Calu3 (cell line): Measurements from ENCODE around the gene FOXS1. TPM values are rescaled to one million over a fixed set of nuclear protein-coding genes. Genes with fewer than 3 reads are reported as not detected.

Source experiments
- Bru-seq: library from RNA; stranded (reverse); fragments of 400-500 nt; gene quantifications from one replicate; lab custom pipeline; 2021; lab: Mats Ljungman, UMichigan
- BruChase-seq, 2 experiments: library from RNA; stranded (reverse); fragments of 400-500 nt; gene quantifications; one replicate each; lab custom pipeline; 2021; lab: Mats Ljungman, UMichigan
- BruUV-seq: library from RNA; stranded (reverse); fragments of 400-500 nt; replicated peaks from 2 replicates; lab custom pipeline; 2021; lab: Mats Ljungman, UMichigan
- CTCF ChIA-PET: fragments of 300-600 bp; sonication (Branson Sonifier 250); formaldehyde crosslinking; loops from one replicate; lab custom pipeline; 2022; ENCODE audit warnings: antibody characterized with exemption; lab: Charles Lee
- DNase-seq: peaks from one replicate; pipeline ENCODE4 v3.0.0; 2022
- H3K27ac Mint-ChIP-seq: one replicate; pipeline ENCODE4 v1.8.0; 2022; ENCODE audit warnings: mixed read lengths; ENCODE audit not compliant: unreplicated experiment
- H3K27me3 Mint-ChIP-seq: one replicate; pipeline ENCODE4 v1.8.0; 2022; ENCODE audit warnings: mixed read lengths; ENCODE audit not compliant: unreplicated experiment
- H3K36me3 Mint-ChIP-seq: one replicate; pipeline ENCODE4 v1.8.0; 2022; ENCODE audit warnings: mild to moderate bottlenecking, moderate library complexity, mixed read lengths; ENCODE audit not compliant: insufficient read depth, unreplicated experiment
- H3K4me1 Mint-ChIP-seq: one replicate; pipeline ENCODE4 v1.8.0; 2022; ENCODE audit warnings: mild to moderate bottlenecking, low read depth, mixed read lengths; ENCODE audit not compliant: unreplicated experiment
- H3K4me3 Mint-ChIP-seq: one replicate; pipeline ENCODE4 v1.8.0; 2022; ENCODE audit warnings: mild to moderate bottlenecking, low read depth, moderate library complexity, mixed read lengths; ENCODE audit not compliant: unreplicated experiment
- H3K9me3 Mint-ChIP-seq: one replicate; pipeline ENCODE4 v1.8.0; 2022; ENCODE audit warnings: low read depth, mixed read lengths; ENCODE audit not compliant: unreplicated experiment
- CTCF ChIP-seq: fragments of 200-600 bp; IDR thresholded peaks from one replicate; pipeline ENCODE4 v1.8.0; 2022; ENCODE audit warnings: antibody characterized with exemption; ENCODE audit not compliant: unreplicated experiment
- intact Hi-C: fragments of 100-400 bp; cut with micrococcal nuclease; formaldehyde crosslinking; loops from one replicate; pipeline ENCODE4 v1.10.0; 2022; ENCODE audit not compliant: unreplicated experiment
- long read RNA-seq: library from polyadenylated mRNA; stranded (forward); transcript quantifications from one replicate; pipeline ENCODE4 v2.0.0, GENCODE V29; 2022
- total RNA-seq: library from RNA; stranded (reverse); gene quantifications from 2 replicates; pipeline ENCODE4 v1.2.3, GENCODE V29; 2022

Gene FOXS1
- not detected in 2 replicates for total RNA-seq
- Bru-seq, nascent RNA = not detected
- not detected for BruChase-seq, experiment 1, labeled RNA remaining after a 6-hour chase
- not detected for BruChase-seq, experiment 2, labeled RNA remaining after a 2-hour chase
- long read RNA-seq = 0 reads

- H3K4me3 Mint-ChIP-seq = no peak within 1 kb of the TSS
- intact Hi-C loops = no loop called here
Measured at GRCh38 chr20:31845300-31845863, at the start of gene FOXS1. TSS of gene FOXS1 (minus strand) at chr20:31845604. CDS start at chr20:31845542, 62 bp downstream.

GRCh38 chr20:31890646-31891045 lies 45.2 kb upstream of the FOXS1 start:
- Mint-ChIP-seq H3K36me3 (no peaks in the 10 kb centered on the region), H3K27me3 (peaks cover 70% of the 10 kb centered on the region), H3K4me3 (no peak overlapping the region), H3K9me3 (no peaks in the 10 kb centered on the region), H3K4me1 (no peaks in the 10 kb centered on the region), H3K27ac (no peak overlapping the region)
- CTCF ChIA-PET = no interaction called here
- no TSS peak for BruUV-seq
- DNase-seq = no peak
- intact Hi-C loops = no loop called here
- TF ChIP-seq CTCF = no peak

More at GRCh38 chr20:31845300-31845863, at the start of gene FOXS1:
- H3K27ac Mint-ChIP-seq = no peak within 1 kb of the TSS
- BruUV-seq = no TSS peak
- peaks cover 29% of the 10 kb centered on the region for H3K27me3 Mint-ChIP-seq
- no peak for TF ChIP-seq CTCF
- DNase-seq = no peak
- CTCF ChIA-PET = interaction anchor here (1.0 kb wide), 1 partner anchor 23 kb away, joined by 4 read pairs; no protein-coding TSS in a partner anchor
- H3K9me3 Mint-ChIP-seq = no peaks in the 10 kb centered on the region
- H3K36me3 Mint-ChIP-seq = peaks cover 7% of the 10 kb centered on the region
- peaks cover 26% of the 10 kb centered on the region for H3K4me1 Mint-ChIP-seq

GRCh38 chr20:31883829-31884228 lies 38.4 kb upstream of the FOXS1 start:
- Mint-ChIP-seq H3K36me3 (peaks cover 14% of the 10 kb centered on the region), H3K4me1 (peaks cover 8% of the 10 kb centered on the region), H3K27me3 (peaks cover 55% of the 10 kb centered on the region), H3K9me3 (no peaks in the 10 kb centered on the region), H3K27ac (no peak overlapping the region), H3K4me3 (no peak overlapping the region)
- CTCF ChIA-PET = no interaction called here
- BruUV-seq = no TSS peak
- TF ChIP-seq CTCF = no peak
- intact Hi-C loops = no loop called here
- DNase-seq = no peak

- Mint-ChIP-seq H3K9me3 (no peaks in the 10 kb centered on the region), H3K27me3 (peaks cover 40% of the 10 kb centered on the region), H3K4me1 (peaks cover 8% of the 10 kb centered on the region), H3K36me3 (peaks cover 14% of the 10 kb centered on the region), H3K4me3 (no peak overlapping the region), H3K27ac (no peak overlapping the region)
- intact Hi-C loops = no loop called here
- TF ChIP-seq CTCF = no peak
- no peak for DNase-seq
- no TSS peak for BruUV-seq
- CTCF ChIA-PET = interaction anchor here (0.7 kb wide), 1 partner anchor 42 kb away, joined by 3 read pairs; no protein-coding TSS in a partner anchor
Measured at GRCh38 chr20:31881945-31882344, 36.5 kb upstream of the FOXS1 start.
